Activated CD4-positive, alpha-beta T cell treated with anti-CD3 and anti-CD28 coated beads, Interleukin-2, amount 50 U/mL, for 24 hours (primary cell): ENCODE measurements around the gene P3R3URF.
A peak's percentile ranks its signal among the peaks of the same experiment; 100 is the strongest.

Source experiments
- DNase-seq, 2 donors: peaks; one replicate each; pipeline ENCODE4 v3.0.0-alpha.2; 2020; ENCODE audit warnings: low read depth in 1 of 2, low spot score in 1 of 2

Gene P3R3URF

GRCh38 chr1:46133781-46134350, 42.4 kb downstream of the P3R3URF start:
- no peak for DNase-seq

DNA sequence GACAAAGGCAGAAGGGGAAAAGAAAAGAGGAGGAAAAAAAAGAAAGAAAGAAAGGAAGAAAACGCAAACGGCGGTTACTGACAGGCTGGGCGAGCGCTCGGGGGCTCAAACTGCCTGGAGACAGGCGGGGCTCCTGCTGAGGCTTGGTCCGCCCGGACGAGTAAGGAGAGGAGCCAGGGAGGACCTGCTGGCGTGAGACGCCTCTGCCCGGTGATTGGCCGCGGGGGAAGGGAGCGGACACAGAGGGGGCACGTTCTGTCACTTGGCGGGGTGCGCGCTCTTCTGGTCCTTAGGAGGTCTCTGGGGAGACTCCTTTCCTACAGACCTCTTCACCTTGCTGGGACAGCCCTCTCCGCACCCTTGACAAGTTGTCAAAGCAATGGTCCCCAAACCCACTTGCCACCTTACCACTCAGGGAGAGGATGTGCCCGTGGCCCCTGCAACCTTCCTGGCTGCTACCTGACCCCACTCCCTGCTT, 43.1 kb downstream of the P3R3URF start:
- DNase-seq, result no peak

GRCh38 chr1:46132529-46133180, 43.6 kb downstream of the P3R3URF start, which contains the start of gene PIK3R3:
PIK3R3 (minus strand) TSS chr1:46132629; CDS start chr1:46131952, 677 bp downstream.
- peak; percentile 74 to 88 for DNase-seq

GRCh38 chr1:46131712-46132528, 44.4 kb downstream of the P3R3URF start:
- peak in 1 of 2 donors; percentile 1 for DNase-seq

DNA sequence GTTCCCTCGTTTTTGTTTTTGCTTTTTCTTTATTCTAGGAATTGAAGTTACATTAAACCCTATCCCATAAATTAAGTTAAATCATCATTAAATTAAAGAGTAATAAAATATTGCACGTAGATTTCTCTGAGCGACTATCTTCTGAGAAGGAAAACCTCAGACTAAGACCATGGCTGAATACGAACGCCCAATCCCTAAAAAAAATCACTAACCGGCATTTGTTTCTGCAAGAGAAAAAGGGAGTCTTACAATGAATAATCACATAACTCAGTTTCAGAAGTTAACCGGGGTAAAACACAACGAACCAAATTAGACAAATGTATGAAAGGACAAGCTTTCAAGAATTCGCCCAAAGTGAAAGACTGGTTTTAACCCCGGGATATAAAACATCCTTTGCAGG, 45.2 kb downstream of the P3R3URF start:
- DNase-seq, result no peak

- DNase-seq, result no peak
These were observed 45.7 kb downstream of the P3R3URF start for GRCh38 chr1:46130606-46131005.

DNA sequence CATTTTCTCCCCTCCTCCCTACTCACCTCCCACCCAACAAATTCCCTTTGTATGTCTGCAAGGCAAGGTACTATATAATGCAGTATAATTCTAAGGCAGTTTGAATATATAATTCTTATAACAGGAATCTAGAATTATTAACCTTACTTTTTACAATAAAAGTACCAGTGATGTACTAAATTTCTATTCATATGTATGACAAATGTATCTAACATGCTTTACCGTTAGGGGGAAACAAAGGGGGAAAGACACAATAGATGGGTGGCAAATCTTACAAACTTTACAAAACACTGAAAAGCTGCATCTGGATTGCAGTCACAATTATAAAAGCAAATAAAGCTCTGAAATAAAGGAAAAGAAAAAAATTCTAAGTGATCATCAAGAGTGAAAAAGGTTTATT, 46.2 kb downstream of the P3R3URF start:
- no peak for DNase-seq

DNA sequence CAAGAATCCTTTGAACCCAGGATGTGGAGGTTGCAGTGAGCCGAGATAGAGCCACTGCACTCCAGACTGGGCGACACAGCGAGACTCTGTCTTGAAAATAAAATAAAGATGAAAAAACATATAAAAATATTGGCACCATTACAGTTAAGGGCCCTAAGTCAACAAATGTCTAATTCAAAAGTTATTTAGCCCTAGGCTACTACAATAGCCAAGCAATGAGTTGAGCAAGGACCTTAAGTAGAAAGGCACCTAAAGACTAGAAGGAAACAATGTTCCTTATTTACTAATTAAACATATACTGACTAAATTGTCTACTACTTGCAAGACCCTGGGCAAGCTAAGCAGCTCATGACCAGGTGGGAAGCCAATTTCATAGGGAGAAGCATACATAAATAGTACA, 47.9 kb downstream of the P3R3URF start:
- no peak for DNase-seq
